Colonic mucosa (tissue), 4 donors: ENCODE measurements around the gene EEFSEC. TPM values are rescaled to one million over a fixed set of nuclear protein-coding genes. Genes with fewer than 3 reads are reported as not detected.

Experiments used
- DNase-seq: peaks from one replicate; pipeline ENCODE4 v3.0.0-alpha.2; 2020
- H3K27ac ChIP-seq: fragments of 200-600 bp; one replicate; pipeline ENCODE4 v1.8.0; 2021
- H3K27me3 ChIP-seq: fragments of 200-600 bp; one replicate; pipeline ENCODE4 v1.8.0; 2021
- H3K36me3 ChIP-seq: fragments of 200-600 bp; one replicate; pipeline ENCODE4 v1.8.0; 2021
- H3K4me1 ChIP-seq: fragments of 200-600 bp; one replicate; pipeline ENCODE4 v1.8.0; 2021; ENCODE audit warnings: mild to moderate bottlenecking
- H3K4me3 ChIP-seq: fragments of 200-600 bp; one replicate; pipeline ENCODE4 v1.8.0; 2021
- H3K9ac ChIP-seq, 2 donors: one replicate each; pipeline ENCODE4 v1.7.0; 2013; ENCODE audit warnings: control low read depth in 2 of 2, low read depth in 2 of 2, low read length in 2 of 2
- H3K9me3 ChIP-seq: fragments of 200-600 bp; one replicate; pipeline ENCODE4 v1.8.0; 2021
- intact Hi-C: fragments of 100-400 bp; cut with DNase I; formaldehyde crosslinking; loops from one replicate; pipeline ENCODE4 v1.14.1; 2022
- total RNA-seq, 2 donors: library from RNA; stranded (reverse); fragmentation: NEBNext Ultra II Directional in 1 of 2; extraction: Animal tissue kit (Norgen Biotek cat#: 25700) in 1 of 2; gene quantifications; one replicate each; pipeline ENCODE4 v1.2.1, GENCODE V29; 2021
- TF ChIP-seq, protein P1 (sequence below): fragments of 200-600 bp; IDR thresholded peaks from one replicate; pipeline ENCODE4 v1.8.0; 2022; ENCODE audit warnings: antibody characterized with exemption, mild to moderate bottlenecking
- donor health status: healthy.
- donor health status: DM: no; HTN: no; CAD: no.
- donor health status: DM: no; HTN: no; CAD: no.

EEFSEC gene
- total RNA-seq, 2 donors from 2014 or later, result 8.6 to 16.6 TPM

DNA sequence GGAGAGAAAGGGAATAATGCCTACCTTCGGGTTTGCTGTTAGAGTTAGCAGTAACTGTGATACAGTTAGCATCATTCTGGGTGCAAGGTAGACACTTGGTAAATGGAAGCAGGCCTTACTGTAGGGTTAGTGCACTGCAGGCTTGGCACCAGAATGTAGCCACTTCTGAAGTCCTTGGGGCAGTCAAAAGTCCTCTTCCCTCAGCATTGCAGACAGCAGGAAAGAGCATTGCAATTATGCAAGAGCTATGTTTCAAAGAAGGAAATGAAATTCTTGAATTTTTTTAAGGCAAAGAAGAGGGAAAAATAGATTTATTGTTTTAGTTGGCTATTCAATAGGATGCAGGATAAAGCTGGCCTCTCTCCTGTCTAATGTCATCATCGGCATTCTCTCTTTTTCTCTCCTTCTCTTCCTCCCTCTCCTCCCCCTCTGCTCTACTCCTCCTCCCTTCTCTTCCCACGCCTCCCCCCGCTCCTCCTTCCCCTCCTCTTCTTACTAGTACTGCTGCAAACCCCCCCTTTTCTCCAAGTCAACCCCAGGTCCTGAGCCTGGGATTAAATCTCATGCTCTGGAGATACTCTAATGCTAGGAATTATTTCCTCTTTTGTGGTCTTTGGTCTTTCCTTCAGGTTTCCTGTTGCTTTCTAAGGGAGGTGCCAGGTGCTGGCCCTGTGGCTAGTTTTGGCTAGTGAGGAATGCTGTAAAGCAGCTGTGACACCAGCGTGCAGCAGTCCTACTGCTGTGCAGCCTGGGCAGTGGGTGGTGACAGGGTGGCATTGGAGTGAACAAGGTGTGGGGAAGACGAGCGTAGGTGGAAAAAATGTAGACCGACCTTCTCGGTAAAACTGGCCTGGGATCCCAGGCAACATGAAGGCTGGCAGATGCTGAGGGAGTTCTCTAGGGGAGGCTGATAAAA lies 21.7 kb downstream of the EEFSEC start:
- no peak for DNase-seq
- Histone ChIP-seq H3K4me1 (no peaks in the 10 kb centered on the region), H3K9me3 (no peaks in the 10 kb centered on the region), H3K4me3 (no peak overlapping the region), H3K9ac (no peak overlapping the region), H3K27me3 (no peaks in the 10 kb centered on the region), H3K36me3 (no peaks in the 10 kb centered on the region), H3K27ac (no peak overlapping the region)
- intact Hi-C loops, result no loop called here
- TF ChIP-seq, protein P1, sequence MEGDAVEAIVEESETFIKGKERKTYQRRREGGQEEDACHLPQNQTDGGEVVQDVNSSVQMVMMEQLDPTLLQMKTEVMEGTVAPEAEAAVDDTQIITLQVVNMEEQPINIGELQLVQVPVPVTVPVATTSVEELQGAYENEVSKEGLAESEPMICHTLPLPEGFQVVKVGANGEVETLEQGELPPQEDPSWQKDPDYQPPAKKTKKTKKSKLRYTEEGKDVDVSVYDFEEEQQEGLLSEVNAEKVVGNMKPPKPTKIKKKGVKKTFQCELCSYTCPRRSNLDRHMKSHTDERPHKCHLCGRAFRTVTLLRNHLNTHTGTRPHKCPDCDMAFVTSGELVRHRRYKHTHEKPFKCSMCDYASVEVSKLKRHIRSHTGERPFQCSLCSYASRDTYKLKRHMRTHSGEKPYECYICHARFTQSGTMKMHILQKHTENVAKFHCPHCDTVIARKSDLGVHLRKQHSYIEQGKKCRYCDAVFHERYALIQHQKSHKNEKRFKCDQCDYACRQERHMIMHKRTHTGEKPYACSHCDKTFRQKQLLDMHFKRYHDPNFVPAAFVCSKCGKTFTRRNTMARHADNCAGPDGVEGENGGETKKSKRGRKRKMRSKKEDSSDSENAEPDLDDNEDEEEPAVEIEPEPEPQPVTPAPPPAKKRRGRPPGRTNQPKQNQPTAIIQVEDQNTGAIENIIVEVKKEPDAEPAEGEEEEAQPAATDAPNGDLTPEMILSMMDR, result no peak

DNA sequence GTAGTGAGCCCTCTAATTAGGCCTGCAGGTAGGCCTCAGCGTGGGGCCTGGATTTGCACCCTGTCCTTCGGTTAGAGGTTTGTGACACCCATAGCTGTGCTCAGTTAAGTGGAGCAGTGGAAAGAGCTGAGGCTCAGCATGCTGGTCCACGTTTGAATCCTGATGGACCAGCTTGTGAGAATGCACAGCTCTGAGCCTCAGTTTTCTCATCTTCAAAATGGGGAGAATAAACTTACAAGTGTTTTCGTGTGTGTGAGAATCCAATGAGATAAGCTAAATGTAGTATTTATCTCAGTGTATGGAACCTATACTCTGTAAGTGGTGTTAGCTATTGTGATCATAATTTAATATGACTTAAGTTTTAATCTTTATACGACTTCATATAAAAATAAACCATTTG lies 22.5 kb downstream of the EEFSEC start:
- H3K9me3 ChIP-seq, result no peaks in the 10 kb centered on the region
- H3K27ac ChIP-seq, result no peak overlapping the region
- H3K4me1 ChIP-seq, result no peaks in the 10 kb centered on the region
- no peak overlapping the region for H3K4me3 ChIP-seq
- intact Hi-C loops, result no loop called here
- DNase-seq, result no peak
- no peaks in the 10 kb centered on the region for H3K27me3 ChIP-seq
- TF ChIP-seq, protein P1, result no peak
- H3K36me3 ChIP-seq, result no peaks in the 10 kb centered on the region
- H3K9ac ChIP-seq, result no peak overlapping the region

DNA sequence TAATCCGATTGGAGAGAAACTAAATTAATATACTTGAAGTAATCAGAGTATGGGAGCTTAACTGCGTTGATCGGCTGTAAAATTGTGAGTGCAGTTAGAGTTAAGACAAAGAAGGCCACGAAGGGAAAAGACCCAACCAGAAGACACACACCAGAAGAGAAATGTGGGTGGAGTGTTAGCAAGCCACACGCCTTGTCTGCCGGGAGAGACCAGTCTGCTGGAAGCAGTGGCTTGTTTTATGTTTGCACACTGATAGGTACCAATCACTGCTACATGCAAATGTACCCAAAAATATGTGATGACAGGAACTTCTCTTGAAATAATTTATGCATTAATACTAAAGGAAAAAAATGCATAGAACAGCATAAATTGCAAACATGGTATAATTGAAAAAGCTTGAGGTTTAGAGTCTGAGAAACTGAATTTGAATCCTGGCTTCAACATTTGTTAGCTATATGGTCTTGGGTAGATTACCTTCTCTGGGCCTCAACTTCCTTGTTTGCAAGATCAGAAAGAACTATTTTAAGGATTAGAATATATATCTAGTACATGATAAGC lies 23.1 kb downstream of the EEFSEC start:
- no peak overlapping the region for H3K9ac ChIP-seq
- H3K27me3 ChIP-seq, result no peaks in the 10 kb centered on the region
- H3K27ac ChIP-seq, result no peak overlapping the region
- DNase-seq, result no peak
- H3K36me3 ChIP-seq, result no peaks in the 10 kb centered on the region
- TF ChIP-seq, protein P1, result no peak
- intact Hi-C loops, result no loop called here
- H3K4me1 ChIP-seq, result no peaks in the 10 kb centered on the region
- no peak overlapping the region for H3K4me3 ChIP-seq
- H3K9me3 ChIP-seq, result no peaks in the 10 kb centered on the region

DNA sequence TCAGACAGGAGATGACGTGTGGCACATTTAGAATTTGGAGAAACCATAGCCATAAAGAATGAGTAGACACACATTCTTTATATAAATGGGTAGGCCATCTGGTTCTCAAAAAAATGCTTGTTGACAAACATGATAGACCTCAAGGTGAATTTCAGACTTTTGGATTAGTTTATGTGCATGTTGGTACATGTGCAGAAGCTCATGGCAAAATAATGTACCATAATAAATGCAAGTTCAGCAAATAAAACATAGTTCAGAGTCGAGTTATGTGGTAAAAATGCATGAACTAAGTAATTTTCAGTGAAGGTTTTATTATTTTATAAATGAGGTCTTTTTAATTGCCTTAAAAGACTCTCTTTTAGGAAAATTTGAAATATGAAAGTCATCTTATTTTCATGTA lies 24.6 kb downstream of the EEFSEC start:
- TF ChIP-seq, protein P1, result no peak
- no peaks in the 10 kb centered on the region for H3K4me1 ChIP-seq
- no peaks in the 10 kb centered on the region for H3K9me3 ChIP-seq
- intact Hi-C loops, result no loop called here
- H3K9ac ChIP-seq, result no peak overlapping the region
- no peaks in the 10 kb centered on the region for H3K27me3 ChIP-seq
- no peak for DNase-seq
- H3K4me3 ChIP-seq, result no peak overlapping the region
- no peaks in the 10 kb centered on the region for H3K36me3 ChIP-seq
- no peak overlapping the region for H3K27ac ChIP-seq

DNA sequence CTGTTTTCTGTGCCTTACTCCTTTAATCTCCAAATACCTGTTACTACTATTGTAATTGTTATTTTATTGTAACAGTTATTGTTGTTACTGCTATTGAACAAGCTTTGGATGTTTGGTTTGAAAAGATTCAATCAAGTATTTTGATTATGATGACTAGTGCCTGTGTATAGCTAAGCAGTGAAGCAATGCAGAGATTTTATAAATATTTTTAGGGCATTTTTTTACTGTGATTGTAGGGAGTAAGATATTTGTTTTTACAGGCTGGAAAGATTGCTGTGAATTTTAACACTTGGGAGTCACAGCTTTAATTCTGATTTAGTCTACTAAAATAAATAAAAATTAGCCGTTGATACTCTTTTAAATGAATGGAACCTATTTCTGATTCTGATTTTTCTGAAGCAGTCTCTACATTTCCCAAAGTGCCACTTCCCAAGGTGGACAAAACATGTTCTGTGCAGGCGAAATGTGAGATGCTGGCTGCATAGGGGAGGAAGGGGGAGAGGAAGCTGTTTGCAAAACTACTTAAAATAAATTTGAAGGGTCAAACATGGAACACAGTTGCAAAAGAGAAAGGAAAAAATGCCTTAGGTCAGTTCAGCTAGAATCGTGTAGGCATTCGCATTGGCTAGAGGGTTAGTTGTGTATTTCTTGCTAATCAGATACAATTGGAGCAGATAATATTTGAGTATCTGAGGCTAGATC lies 25.7 kb downstream of the EEFSEC start:
- intact Hi-C loops, result no loop called here
- DNase-seq, result no peak
- no peaks in the 10 kb centered on the region for H3K9me3 ChIP-seq
- no peak overlapping the region for H3K9ac ChIP-seq
- H3K4me1 ChIP-seq, result no peaks in the 10 kb centered on the region
- peak overlapping the region; percentile 9 for H3K27ac ChIP-seq
- H3K27me3 ChIP-seq, result no peaks in the 10 kb centered on the region
- H3K36me3 ChIP-seq, result no peaks in the 10 kb centered on the region
- TF ChIP-seq, protein P1, result no peak
- H3K4me3 ChIP-seq, result no peak overlapping the region
